OCI-LY1 (cell line): ENCODE results near the gene CCDC120.

ENCODE experiments used
- EZH2 ChIP-seq: fragments of 200-600 bp; sonication (generic), shearing (Covaris generic); IDR thresholded peaks from 2 replicates; pipeline ENCODE4 v1.8.0; 2017; ENCODE audit warnings: borderline replicate concordance, mixed run types, mild to moderate bottlenecking, antibody characterized with exemption, low read length, moderate library complexity, mixed read lengths
- TF ChIP-seq, protein P1 (sequence below): fragments of 200-600 bp; sonication (generic), shearing (Covaris generic); IDR thresholded peaks from 2 replicates; pipeline ENCODE4 v1.5.1; 2017; ENCODE audit warnings: mild to moderate bottlenecking, antibody characterized with exemption, low read length, moderate library complexity, mixed read lengths

GRCh38 chrX:49117581-49117980, 58.8 kb downstream of the CCDC120 start:
- TF ChIP-seq, protein P1, sequence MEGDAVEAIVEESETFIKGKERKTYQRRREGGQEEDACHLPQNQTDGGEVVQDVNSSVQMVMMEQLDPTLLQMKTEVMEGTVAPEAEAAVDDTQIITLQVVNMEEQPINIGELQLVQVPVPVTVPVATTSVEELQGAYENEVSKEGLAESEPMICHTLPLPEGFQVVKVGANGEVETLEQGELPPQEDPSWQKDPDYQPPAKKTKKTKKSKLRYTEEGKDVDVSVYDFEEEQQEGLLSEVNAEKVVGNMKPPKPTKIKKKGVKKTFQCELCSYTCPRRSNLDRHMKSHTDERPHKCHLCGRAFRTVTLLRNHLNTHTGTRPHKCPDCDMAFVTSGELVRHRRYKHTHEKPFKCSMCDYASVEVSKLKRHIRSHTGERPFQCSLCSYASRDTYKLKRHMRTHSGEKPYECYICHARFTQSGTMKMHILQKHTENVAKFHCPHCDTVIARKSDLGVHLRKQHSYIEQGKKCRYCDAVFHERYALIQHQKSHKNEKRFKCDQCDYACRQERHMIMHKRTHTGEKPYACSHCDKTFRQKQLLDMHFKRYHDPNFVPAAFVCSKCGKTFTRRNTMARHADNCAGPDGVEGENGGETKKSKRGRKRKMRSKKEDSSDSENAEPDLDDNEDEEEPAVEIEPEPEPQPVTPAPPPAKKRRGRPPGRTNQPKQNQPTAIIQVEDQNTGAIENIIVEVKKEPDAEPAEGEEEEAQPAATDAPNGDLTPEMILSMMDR, result no peak
- TF ChIP-seq EZH2, result no peak
